T-cell (primary cell): ENCODE results near the gene SSBP3. TPM values are rescaled to one million over a fixed set of nuclear protein-coding genes. Genes with fewer than 3 reads are reported as not detected.
A peak's percentile ranks its signal among the peaks of the same experiment; 100 is the strongest.

Source experiments
- ATAC-seq, 4 experiments: fragments of 200-7000 bp in 3 of 4; fragments of 150-1000 bp in 1 of 4; cut with Tn5 transposase; replicated peaks in 1 of 4; 1 replicate in 3 of 4; 2 replicates in 1 of 4; pipeline ENCODE4 v1.10.0; 2021; ENCODE audit warnings: moderate library complexity in 3 of 4, mild to moderate bottlenecking in 2 of 4, moderate number of reproducible peaks in 1 of 4
- CTCF ChIA-PET, 2 donors: fragments of 300-600 bp; sonication (Branson Sonifier 250); formaldehyde crosslinking; loops; one replicate each; lab custom pipeline; 2022; ENCODE audit warnings: antibody characterized with exemption in 2 of 2; lab: Charles Lee
- POLR2A ChIA-PET, 2 donors: fragments of 300-600 bp; sonication (Branson Sonifier 250); formaldehyde crosslinking; loops; one replicate each; lab custom pipeline; 2022; ENCODE audit warnings: antibody characterized with exemption in 2 of 2; lab: Charles Lee
- DNase-seq, 35 experiments: peaks; one replicate each; pipeline versions ENCODE4 v3.0.0 to v3.0.0-alpha.2; 2013 to 2023
- H3K27ac ChIP-seq: one replicate; pipeline ENCODE4 v1.5.1; 2013; ENCODE audit warnings: low read length
- H3K27me3 ChIP-seq, 2 experiments: replicated peaks in 1 of 2; 1 replicate in 1 of 2; 2 replicates in 1 of 2; pipeline versions ENCODE4 v1.6.1 to v1.7.0; 2013; ENCODE audit warnings: low read length in 1 of 2, mixed read lengths in 1 of 2; ENCODE audit not compliant: control insufficient read depth in 2 of 2, insufficient read depth in 2 of 2; ENCODE audit errors: extremely low read depth in 1 of 2
- H3K36me3 ChIP-seq, 2 donors: 1 replicate in 1 of 2; 2 replicates in 1 of 2; pipeline versions ENCODE4 v1.6.1 to v1.7.0; 2013; ENCODE audit warnings: low read length in 1 of 2; ENCODE audit not compliant: control insufficient read depth in 2 of 2, insufficient read depth in 1 of 2; ENCODE audit errors: extremely low read depth in 1 of 2
- H3K4me1 ChIP-seq, 2 experiments: 1 replicate in 1 of 2; 2 replicates in 1 of 2; pipeline versions ENCODE4 v1.6.1 to v1.7.0; 2013; ENCODE audit warnings: low read length in 2 of 2, mixed read lengths in 1 of 2; ENCODE audit not compliant: insufficient read depth in 2 of 2, control insufficient read depth in 1 of 2; ENCODE audit errors: extremely low read depth in 1 of 2
- H3K4me3 ChIP-seq, 2 donors: 1 replicate in 1 of 2; 2 replicates in 1 of 2; pipeline versions ENCODE4 v1.5.1 to v1.7.0; 2013; ENCODE audit warnings: mild to moderate bottlenecking in 2 of 2, low read length in 1 of 2, moderate library complexity in 1 of 2; ENCODE audit not compliant: control insufficient read depth in 1 of 2; ENCODE audit errors: extremely low read depth in 1 of 2
- H3K9me3 ChIP-seq: 2 replicates; pipeline ENCODE4 v1.7.0; 2013
- H3K27ac Mint-ChIP-seq, 2 donors: one replicate each; pipeline ENCODE4 v1.8.0; 2020 to 2021; ENCODE audit warnings: mild to moderate bottlenecking in 2 of 2, mixed read lengths in 2 of 2
- H3K27me3 Mint-ChIP-seq, 2 donors: one replicate each; pipeline ENCODE4 v1.8.0; 2021 to 2022; ENCODE audit warnings: mixed read lengths in 2 of 2
- H3K36me3 Mint-ChIP-seq: one replicate; pipeline ENCODE4 v1.8.0; 2021; ENCODE audit warnings: mixed read lengths
- H3K4me1 Mint-ChIP-seq, 3 donors: one replicate each; pipeline ENCODE4 v1.8.0; 2020 to 2022; ENCODE audit warnings: mixed read lengths in 3 of 3, mild to moderate bottlenecking in 1 of 3
- H3K4me3 Mint-ChIP-seq, 3 donors: one replicate each; pipeline ENCODE4 v1.8.0; 2020 to 2022; ENCODE audit warnings: mild to moderate bottlenecking in 3 of 3, mixed read lengths in 3 of 3, moderate library complexity in 3 of 3
- H3K9me3 Mint-ChIP-seq, 3 donors: one replicate each; pipeline ENCODE4 v1.8.0; 2020 to 2022; ENCODE audit warnings: mixed read lengths in 3 of 3
- WGBS: methylation state at CpG from one replicate; pipeline ENCODE4 v1.1.5; 2013; ENCODE audit warnings: missing lambda C conversion rate; ENCODE audit not compliant: insufficient coverage; 5-methylcytosine and 5-hydroxymethylcytosine counted together
- total RNA-seq, 35 experiments: library from RNA in 6 of 35; stranded (reverse) in 6 of 35; fragments of 120-200 nt in 1 of 35; gene quantifications; one replicate each; pipeline versions ENCODE4 v1.2.1 to v1.2.4 and lab custom pipeline; 2013 to 2026

SSBP3 gene
- total RNA-seq, 5 donors from 2014 or later (not counting 1 experiment from before 2014, with no cell fraction given) = 51.5 to 84.5 (median 69.2) TPM

- H3K4me1 ChIP-seq = peaks cover 32 to 69% of the 10 kb centered on the region in 2 experiments
- Mint-ChIP-seq H3K36me3 (peaks cover 42% of the 10 kb centered on the region), H3K4me1 (peaks cover 72 to 76% (median 76%) of the 10 kb centered on the region in 3 donors), H3K4me3 (peak overlapping the region; percentile 84 to 87 (median 84)), H3K9me3 (no peaks in the 10 kb centered on the region), H3K27me3 (no peaks in the 10 kb centered on the region), H3K27ac (peak overlapping the region; percentile 67 to 85)
- CTCF ChIA-PET = interaction anchor here (0.5 to 0.7 kb wide), 3 partner anchors 222 to 364 kb away, joined by 3 to 5 read pairs (median 4); no protein-coding TSS in a partner anchor
- peak overlapping the region; percentile 65 to 79 for H3K4me3 ChIP-seq
- H3K9me3 ChIP-seq = no peaks in the 10 kb centered on the region
- H3K36me3 ChIP-seq = peaks cover 0 to 31% of the 10 kb centered on the region in 2 donors
- no peak for ATAC-seq
- POLR2A ChIA-PET = interaction anchor here in 1 of 2 donors (0.5 kb wide), 1 partner anchor 149 kb away, joined by 3 read pairs; no protein-coding TSS in a partner anchor
- H3K27me3 ChIP-seq = no peaks in the 10 kb centered on the region
- DNase-seq = no peak
- 84% methylated on average over 8 of the region's 11 CpGs for WGBS
- H3K27ac ChIP-seq = peak overlapping the region; percentile 4
Measured at GRCh38 chr1:54404263-54404662, 1.9 kb downstream of the SSBP3 start.

DNA sequence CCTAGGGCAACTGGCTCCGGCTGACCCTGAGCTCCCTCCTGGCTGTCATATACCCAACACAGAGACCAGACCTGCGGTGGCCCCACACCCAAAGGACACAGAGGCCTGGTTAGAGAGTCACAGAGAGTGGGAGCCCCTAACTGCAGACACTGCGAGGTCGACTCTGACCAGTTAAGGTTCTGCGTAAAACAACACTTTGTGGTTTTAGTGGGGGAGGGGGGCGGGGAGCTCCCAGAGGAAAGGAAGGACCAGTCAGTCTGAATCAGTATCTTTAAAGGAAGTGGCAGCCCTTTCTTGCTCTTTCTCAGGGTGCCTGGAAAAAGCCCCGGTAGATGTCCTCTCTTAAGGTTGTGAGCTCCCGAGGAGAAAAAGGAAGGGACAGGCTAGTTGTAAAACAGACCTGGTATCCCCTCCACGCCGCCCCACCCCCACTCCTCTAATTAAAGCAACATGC lies 2.4 kb downstream of the SSBP3 start:
- peak overlapping the region; percentile 4 for H3K27ac ChIP-seq

DNA sequence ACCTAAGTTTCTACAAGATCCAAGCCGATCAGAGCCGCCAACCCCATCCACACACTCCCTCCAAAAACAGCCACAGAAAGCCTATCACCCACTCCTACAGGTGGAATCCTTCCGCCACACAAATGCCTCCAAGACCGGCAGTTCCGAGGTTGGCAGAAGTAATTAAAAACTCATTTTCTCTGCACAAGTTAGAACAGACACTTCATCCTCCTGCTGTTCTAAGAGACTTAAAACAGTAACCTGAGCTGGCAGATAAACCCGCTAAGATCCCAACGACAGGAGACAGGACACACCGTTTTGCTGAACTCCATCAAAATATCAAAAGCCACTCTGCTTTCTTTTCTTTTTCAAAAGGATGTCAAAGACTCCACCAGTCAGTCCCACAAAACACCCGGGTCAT lies 2.8 kb downstream of the SSBP3 start:
- Mint-ChIP-seq H3K9me3 (no peaks in the 10 kb centered on the region), H3K4me3 (peak overlapping the region; percentile 84 to 87 (median 84)), H3K36me3 (peaks cover 50% of the 10 kb centered on the region), H3K27me3 (no peaks in the 10 kb centered on the region), H3K4me1 (peaks cover 70 to 76% (median 74%) of the 10 kb centered on the region in 3 donors), H3K27ac (peak overlapping the region; percentile 55 to 85)
- Histone ChIP-seq H3K4me1 (peaks cover 24 to 64% of the 10 kb centered on the region in 2 experiments), H3K27ac (no peak overlapping the region), H3K4me3 (peak overlapping the region; percentile 12 to 65), H3K27me3 (no peaks in the 10 kb centered on the region), H3K9me3 (no peaks in the 10 kb centered on the region), H3K36me3 (peaks cover 0 to 39% of the 10 kb centered on the region in 2 donors)
- DNase-seq (no peak), ATAC-seq (no peak)
- POLR2A ChIA-PET = interaction anchor here in 1 of 2 donors (0.6 kb wide), 1 partner anchor 322 kb away, joined by 5 read pairs; no protein-coding TSS in a partner anchor
- 72% methylated on average over 9 of the region's 9 CpGs for WGBS
- CTCF ChIA-PET = interaction anchor here (0.5 to 0.6 kb wide), 3 partner anchors 45 to 221 kb away, joined by 3 to 4 read pairs (median 4); no protein-coding TSS in a partner anchor

More for the DNA sequence above, 2.4 kb downstream of the SSBP3 start:
- H3K36me3 ChIP-seq = peaks cover 0 to 35% of the 10 kb centered on the region in 2 donors
- ATAC-seq = no peak
- Mint-ChIP-seq H3K27me3 (no peaks in the 10 kb centered on the region), H3K36me3 (peaks cover 46% of the 10 kb centered on the region), H3K4me1 (peaks cover 72 to 76% (median 76%) of the 10 kb centered on the region in 3 donors), H3K9me3 (no peaks in the 10 kb centered on the region), H3K27ac (peak overlapping the region; percentile 67 to 85), H3K4me3 (peak overlapping the region; percentile 84 to 87 (median 84))
- POLR2A ChIA-PET = interaction anchor here (0.5 to 0.6 kb wide), 2 partner anchors 150 to 322 kb away, joined by 3 to 5 read pairs; no protein-coding TSS in a partner anchor
- peak in 1 of 35 experiments; percentile 21 for DNase-seq
- H3K4me1 ChIP-seq = peaks cover 28 to 68% of the 10 kb centered on the region in 2 experiments
- CTCF ChIA-PET = interaction anchor here (0.5 to 0.7 kb wide), 5 partner anchors 45 to 363 kb away, joined by 3 to 5 read pairs (median 4); no protein-coding TSS in a partner anchor
- no peaks in the 10 kb centered on the region for H3K9me3 ChIP-seq
- H3K27me3 ChIP-seq = no peaks in the 10 kb centered on the region
- WGBS = 20% methylated on average over 2 of the region's 10 CpGs
- peak overlapping the region; percentile 12 to 65 for H3K4me3 ChIP-seq

- Mint-ChIP-seq H3K27ac (peak overlapping the region; percentile 55 to 85), H3K27me3 (no peaks in the 10 kb centered on the region), H3K9me3 (no peaks in the 10 kb centered on the region), H3K36me3 (peaks cover 55% of the 10 kb centered on the region), H3K4me3 (peak overlapping the region in 2 of 3 donors; percentile 44 to 87), H3K4me1 (peaks cover 66 to 71% (median 71%) of the 10 kb centered on the region in 3 donors)
- H3K4me3 ChIP-seq = peak overlapping the region in 1 of 2 donors; percentile 5
- DNase-seq = no peak
- ChIA-PET POLR2A (no interaction called here), CTCF (interaction anchor here in 1 of 2 donors (0.5 kb wide), 1 partner anchor 86 kb away, joined by 4 read pairs; no protein-coding TSS in a partner anchor)
- ATAC-seq = no peak
- H3K36me3 ChIP-seq = peaks cover 4 to 45% of the 10 kb centered on the region in 2 donors
- 92% methylated on average over 1 of the region's 7 CpGs for WGBS
- no peak overlapping the region for H3K27ac ChIP-seq
- H3K4me1 ChIP-seq = peaks cover 20 to 59% of the 10 kb centered on the region in 2 experiments
- no peaks in the 10 kb centered on the region for H3K9me3 ChIP-seq
- H3K27me3 ChIP-seq = no peaks in the 10 kb centered on the region
Measured at GRCh38 chr1:54402896-54403295, 3.3 kb downstream of the SSBP3 start.

DNA sequence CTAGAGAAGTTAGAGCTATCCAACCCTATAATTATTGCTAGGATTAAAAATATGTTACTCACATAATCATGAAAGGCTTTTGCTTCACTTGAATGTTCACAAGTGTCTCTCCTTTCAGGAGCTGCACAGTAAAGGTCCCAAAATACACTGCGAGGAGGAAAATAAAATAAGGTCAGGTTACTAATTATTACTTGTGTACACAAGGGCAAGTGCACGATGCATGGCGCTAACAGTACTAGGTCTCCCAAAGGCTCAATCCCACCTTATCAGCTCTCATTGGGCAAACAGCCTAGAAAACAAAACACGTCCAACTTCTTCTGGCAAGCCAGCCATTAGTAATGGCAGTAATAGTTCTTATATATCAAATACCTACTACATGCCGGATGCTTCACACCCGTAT lies 4.4 kb downstream of the SSBP3 start:
- Mint-ChIP-seq H3K27ac (no peak overlapping the region), H3K4me3 (peak overlapping the region in 1 of 3 donors; percentile 20), H3K36me3 (peaks cover 63% of the 10 kb centered on the region), H3K27me3 (no peaks in the 10 kb centered on the region), H3K9me3 (no peaks in the 10 kb centered on the region), H3K4me1 (peaks cover 65 to 71% (median 69%) of the 10 kb centered on the region in 3 donors)
- no CpG with 5 or more reads among the region's 6 CpGs for WGBS
- Histone ChIP-seq H3K27ac (no peak overlapping the region), H3K9me3 (no peaks in the 10 kb centered on the region), H3K4me1 (peaks cover 19 to 59% of the 10 kb centered on the region in 2 experiments), H3K36me3 (peaks cover 4 to 56% of the 10 kb centered on the region in 2 donors), H3K27me3 (no peaks in the 10 kb centered on the region), H3K4me3 (no peak overlapping the region)
- ChIA-PET POLR2A (no interaction called here), CTCF (no interaction called here)
- DNase-seq (no peak), ATAC-seq (no peak)

- H3K9me3 ChIP-seq = no peaks in the 10 kb centered on the region
- Mint-ChIP-seq H3K9me3 (no peaks in the 10 kb centered on the region), H3K27me3 (no peaks in the 10 kb centered on the region), H3K27ac (peak overlapping the region; percentile 74), H3K4me3 (peak overlapping the region in 2 of 3 donors; percentile 10 to 36), H3K36me3 (peaks cover 68% of the 10 kb centered on the region), H3K4me1 (peaks cover 74 to 77% (median 76%) of the 10 kb centered on the region in 3 donors)
- 18% methylated on average over 2 of the region's 2 CpGs for WGBS
- peaks cover 19 to 61% of the 10 kb centered on the region in 2 experiments for H3K4me1 ChIP-seq
- no peak overlapping the region for H3K27ac ChIP-seq
- POLR2A ChIA-PET = no interaction called here
- CTCF ChIA-PET = no interaction called here
- peaks cover 4 to 64% of the 10 kb centered on the region in 2 donors for H3K36me3 ChIP-seq
- no peak for ATAC-seq
- peak in 1 of 35 experiments; percentile 33 for DNase-seq
- H3K4me3 ChIP-seq = no peak overlapping the region
- H3K27me3 ChIP-seq = no peaks in the 10 kb centered on the region
Measured at GRCh38 chr1:54400329-54400728, 5.9 kb downstream of the SSBP3 start.
